HEK293 (cell line): Measurements from ENCODE around the gene EML6.

Experiments
- CTCF ChIP-seq: fragments of 450-650 bp; formaldehyde crosslinking; IDR thresholded peaks from 2 replicates; pipeline ENCODE4 v1.5.1; 2016; ENCODE audit warnings: missing biosample characterization, missing genetic modification characterization
- ZBTB7A ChIP-seq: fragments of 450-650 bp; formaldehyde crosslinking; IDR thresholded peaks from 2 replicates; pipeline ENCODE4 v1.5.1; 2016; ENCODE audit warnings: low read depth, missing biosample characterization, missing genetic modification characterization
- ZNF174 ChIP-seq: fragments of 450-650 bp; formaldehyde crosslinking; IDR thresholded peaks from 2 replicates; pipeline ENCODE4 v1.5.0; 2017; ENCODE audit warnings: missing biosample characterization, mild to moderate bottlenecking, missing genetic modification characterization
- ZNF221 ChIP-seq: fragments of 450-650 bp; formaldehyde crosslinking; IDR thresholded peaks from 2 replicates; pipeline ENCODE4 v1.5.1; 2017; ENCODE audit warnings: missing biosample characterization, missing genetic modification characterization, borderline replicate concordance
- TF ChIP-seq, protein P1 (sequence below): fragments of 450-650 bp; IDR thresholded peaks from 2 replicates; pipeline ENCODE4 v1.5.1; 2018; ENCODE audit warnings: missing biosample characterization, mild to moderate bottlenecking, missing genetic modification characterization

DNA sequence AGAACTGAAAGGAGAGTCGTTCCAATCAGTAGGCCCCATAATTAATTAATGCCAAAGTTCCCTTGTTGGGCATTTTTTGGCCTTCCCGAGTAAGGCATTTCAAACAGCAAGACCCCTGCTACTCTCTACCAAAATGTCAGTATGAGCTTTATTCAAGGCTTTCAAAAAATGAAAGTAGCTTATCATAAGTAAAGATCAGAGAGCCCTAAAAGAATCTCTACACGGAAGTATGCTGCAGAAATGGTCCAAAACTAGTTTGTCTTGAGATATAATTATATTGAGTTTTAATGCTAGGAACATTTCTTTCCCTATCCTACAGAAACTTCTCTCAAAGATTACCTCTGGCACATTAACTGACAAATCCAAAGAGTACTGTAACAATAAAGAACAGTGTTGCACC, 282.8 kb downstream of the EML6 start:
- TF ChIP-seq, protein P1, sequence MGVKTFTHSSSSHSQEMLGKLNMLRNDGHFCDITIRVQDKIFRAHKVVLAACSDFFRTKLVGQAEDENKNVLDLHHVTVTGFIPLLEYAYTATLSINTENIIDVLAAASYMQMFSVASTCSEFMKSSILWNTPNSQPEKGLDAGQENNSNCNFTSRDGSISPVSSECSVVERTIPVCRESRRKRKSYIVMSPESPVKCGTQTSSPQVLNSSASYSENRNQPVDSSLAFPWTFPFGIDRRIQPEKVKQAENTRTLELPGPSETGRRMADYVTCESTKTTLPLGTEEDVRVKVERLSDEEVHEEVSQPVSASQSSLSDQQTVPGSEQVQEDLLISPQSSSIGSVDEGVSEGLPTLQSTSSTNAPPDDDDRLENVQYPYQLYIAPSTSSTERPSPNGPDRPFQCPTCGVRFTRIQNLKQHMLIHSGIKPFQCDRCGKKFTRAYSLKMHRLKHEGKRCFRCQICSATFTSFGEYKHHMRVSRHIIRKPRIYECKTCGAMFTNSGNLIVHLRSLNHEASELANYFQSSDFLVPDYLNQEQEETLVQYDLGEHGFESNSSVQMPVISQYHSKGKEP, result no peak
- TF ChIP-seq CTCF (tag by site-specific recombination), result no peak
- TF ChIP-seq ZBTB7A, result no peak
- TF ChIP-seq ZNF221 (tag by site-specific recombination), result no peak
- TF ChIP-seq ZNF174 (tag by site-specific recombination), result no peak
